ENCODE results near the gene CYLD.

DNA sequence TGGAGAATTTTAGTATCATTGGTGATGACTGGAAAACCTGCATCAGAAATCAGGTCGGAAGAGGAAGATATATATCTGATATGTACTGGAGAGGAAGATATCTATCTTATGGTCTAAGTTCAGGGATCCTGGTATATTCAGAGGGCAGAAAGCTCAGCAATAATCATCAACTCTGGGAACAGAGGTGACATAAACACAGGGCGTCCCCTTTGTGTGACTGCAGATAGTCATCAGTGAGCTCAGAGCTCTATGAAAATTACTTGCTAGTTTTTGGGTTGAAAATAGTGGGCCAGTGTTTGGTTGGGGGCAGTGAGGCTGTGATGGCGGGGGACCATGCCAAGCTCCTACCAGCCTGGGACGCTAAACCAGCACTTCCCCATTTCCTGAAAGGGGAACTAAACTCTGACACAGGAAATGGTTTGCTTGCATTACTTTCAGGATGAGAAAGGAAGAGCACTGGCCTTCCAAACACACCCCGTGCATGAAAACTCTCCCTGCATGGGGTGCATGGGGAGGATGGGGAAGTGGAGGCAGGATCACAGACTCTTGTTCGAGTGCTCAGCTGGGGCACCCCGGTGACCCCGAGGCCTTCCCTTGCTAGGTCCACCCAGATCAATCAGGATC, 32.7 kb upstream of the CYLD start:
- TF ChIP-seq POLR2A (IDR thresholded peaks at IDR 0.05) (no peak), POLR2AphosphoS5 (IDR thresholded peaks at IDR 0.05) (no peak)
- TF ChIP-seq, protein P1, sequence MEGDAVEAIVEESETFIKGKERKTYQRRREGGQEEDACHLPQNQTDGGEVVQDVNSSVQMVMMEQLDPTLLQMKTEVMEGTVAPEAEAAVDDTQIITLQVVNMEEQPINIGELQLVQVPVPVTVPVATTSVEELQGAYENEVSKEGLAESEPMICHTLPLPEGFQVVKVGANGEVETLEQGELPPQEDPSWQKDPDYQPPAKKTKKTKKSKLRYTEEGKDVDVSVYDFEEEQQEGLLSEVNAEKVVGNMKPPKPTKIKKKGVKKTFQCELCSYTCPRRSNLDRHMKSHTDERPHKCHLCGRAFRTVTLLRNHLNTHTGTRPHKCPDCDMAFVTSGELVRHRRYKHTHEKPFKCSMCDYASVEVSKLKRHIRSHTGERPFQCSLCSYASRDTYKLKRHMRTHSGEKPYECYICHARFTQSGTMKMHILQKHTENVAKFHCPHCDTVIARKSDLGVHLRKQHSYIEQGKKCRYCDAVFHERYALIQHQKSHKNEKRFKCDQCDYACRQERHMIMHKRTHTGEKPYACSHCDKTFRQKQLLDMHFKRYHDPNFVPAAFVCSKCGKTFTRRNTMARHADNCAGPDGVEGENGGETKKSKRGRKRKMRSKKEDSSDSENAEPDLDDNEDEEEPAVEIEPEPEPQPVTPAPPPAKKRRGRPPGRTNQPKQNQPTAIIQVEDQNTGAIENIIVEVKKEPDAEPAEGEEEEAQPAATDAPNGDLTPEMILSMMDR (IDR thresholded peaks at IDR 0.05), result no peak
